Measurements from ENCODE around the gene KCNH2. TPM values are rescaled to one million over a fixed set of nuclear protein-coding genes. Genes with fewer than 3 reads are reported as not detected.

Gene KCNH2
- total RNA-seq, 4 donors from 2014 or later, result 0.15 to 1.1 (median 0.36) TPM

DNA sequence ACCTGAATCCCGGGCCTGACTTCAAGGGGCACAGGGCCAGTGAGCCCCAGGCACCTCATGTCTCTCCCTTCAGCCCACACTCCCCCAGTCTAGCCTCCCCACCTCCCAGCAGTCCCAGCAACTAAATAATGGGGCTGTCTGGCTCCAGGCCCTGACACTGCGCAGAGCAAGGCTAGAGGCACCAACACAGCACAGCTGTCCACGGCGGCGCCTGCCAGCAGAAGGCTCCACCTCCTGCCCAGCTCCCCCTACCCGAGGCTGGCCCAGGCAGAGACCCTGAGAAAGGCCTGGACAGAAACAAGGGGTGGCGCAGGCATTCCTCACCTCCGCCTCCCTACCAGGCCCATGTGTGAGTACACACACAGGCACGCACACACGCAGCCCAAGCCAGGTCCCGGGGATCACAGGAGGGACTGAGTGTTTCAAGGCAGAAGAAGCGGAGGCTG lies 6.1 kb downstream of the KCNH2 start:
- H3K4me3 ChIP-seq (ENCODE audit: low read depth, poor library complexity, severe bottlenecking), result no peak overlapping the region
- DNase-seq (ENCODE audit: low spot score in 2 of 2), result no peak
- TF ChIP-seq POLR2A (IDR thresholded peaks at IDR 0.05), result no peak
- TF ChIP-seq, protein P1, sequence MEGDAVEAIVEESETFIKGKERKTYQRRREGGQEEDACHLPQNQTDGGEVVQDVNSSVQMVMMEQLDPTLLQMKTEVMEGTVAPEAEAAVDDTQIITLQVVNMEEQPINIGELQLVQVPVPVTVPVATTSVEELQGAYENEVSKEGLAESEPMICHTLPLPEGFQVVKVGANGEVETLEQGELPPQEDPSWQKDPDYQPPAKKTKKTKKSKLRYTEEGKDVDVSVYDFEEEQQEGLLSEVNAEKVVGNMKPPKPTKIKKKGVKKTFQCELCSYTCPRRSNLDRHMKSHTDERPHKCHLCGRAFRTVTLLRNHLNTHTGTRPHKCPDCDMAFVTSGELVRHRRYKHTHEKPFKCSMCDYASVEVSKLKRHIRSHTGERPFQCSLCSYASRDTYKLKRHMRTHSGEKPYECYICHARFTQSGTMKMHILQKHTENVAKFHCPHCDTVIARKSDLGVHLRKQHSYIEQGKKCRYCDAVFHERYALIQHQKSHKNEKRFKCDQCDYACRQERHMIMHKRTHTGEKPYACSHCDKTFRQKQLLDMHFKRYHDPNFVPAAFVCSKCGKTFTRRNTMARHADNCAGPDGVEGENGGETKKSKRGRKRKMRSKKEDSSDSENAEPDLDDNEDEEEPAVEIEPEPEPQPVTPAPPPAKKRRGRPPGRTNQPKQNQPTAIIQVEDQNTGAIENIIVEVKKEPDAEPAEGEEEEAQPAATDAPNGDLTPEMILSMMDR (IDR thresholded peaks at IDR 0.05), result no peak
- intact Hi-C loops (cut with DNase I; ENCODE audit: low total_unique reads), result no loop called here
- 81 to 85% methylated on average over 12 of the region's 12 CpGs for WGBS, 2 donors

DNA sequence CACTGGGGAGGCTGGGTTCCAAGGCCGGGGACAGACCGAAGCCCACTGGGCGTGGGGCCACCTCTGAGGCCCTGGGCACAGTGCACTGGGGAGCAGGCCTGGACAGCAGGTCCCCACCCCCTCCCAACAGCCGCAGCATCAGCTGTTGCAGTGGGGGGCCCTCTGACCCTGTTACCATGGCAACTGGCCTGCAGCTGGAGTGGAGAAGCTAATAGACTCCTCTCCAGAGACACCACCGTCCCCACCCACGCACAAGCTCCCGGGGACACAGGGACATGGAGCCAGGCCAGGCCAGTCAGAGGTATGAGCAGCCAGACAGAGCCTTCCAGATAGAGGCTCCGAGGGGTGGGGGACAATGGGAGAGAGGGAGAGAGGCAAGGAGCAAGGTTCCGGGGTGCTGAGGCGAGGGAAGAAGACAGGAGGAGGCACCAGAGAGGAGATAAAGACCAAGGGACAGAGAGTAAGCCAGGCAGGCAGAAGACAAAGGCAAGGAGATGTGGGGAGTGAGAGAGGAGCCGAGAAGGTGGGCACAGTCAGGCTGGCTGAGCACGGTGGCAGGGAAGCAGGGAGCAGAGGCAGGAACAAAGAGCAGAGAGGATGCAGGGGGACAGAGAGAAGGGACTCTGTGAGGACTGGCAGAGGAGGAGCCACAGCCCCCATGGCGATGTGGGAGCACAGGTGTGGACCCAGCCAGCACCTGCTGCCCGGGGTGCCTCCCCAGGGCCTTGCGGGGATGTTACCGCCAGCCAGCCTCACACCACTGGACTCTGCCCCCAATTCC lies 6.7 kb downstream of the KCNH2 start:
- 64% methylated on average over 16 of the region's 16 CpGs for WGBS, 2 donors
- DNase-seq (ENCODE audit: low spot score in 2 of 2), result no peak
- intact Hi-C loops (cut with DNase I; ENCODE audit: low total_unique reads), result no loop called here
- TF ChIP-seq POLR2A (IDR thresholded peaks at IDR 0.05), result no peak
- TF ChIP-seq, protein P1 (IDR thresholded peaks at IDR 0.05), result no peak
- H3K4me3 ChIP-seq (ENCODE audit: low read depth, poor library complexity, severe bottlenecking), result no peak overlapping the region

DNA sequence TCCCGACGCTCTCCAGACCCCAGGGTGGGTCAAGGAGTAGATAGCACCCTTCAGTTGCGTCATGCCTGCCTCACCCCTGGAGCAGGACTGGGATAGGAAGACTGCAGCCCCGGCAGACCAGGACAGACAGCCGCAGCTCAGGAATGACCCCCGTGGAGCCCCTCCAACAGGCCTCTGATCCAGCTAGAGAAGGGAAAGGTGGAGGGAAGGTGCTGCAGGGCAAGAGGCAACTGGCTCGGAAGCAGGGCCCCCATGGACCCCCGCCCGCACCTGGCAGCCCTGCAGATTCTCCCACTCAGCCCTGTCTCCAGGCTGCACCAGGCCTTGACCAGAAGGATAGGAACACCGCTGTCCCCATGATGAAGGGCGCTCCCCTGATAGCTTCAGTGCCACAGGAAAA lies 7.7 kb downstream of the KCNH2 start:
- intact Hi-C loops (cut with DNase I; ENCODE audit: low total_unique reads), result no loop called here
- WGBS, 2 donors, result 77 to 88% methylated on average over 9 to 11 of the region's 11 CpGs
- no peak for DNase-seq (ENCODE audit: low spot score in 2 of 2)

DNA sequence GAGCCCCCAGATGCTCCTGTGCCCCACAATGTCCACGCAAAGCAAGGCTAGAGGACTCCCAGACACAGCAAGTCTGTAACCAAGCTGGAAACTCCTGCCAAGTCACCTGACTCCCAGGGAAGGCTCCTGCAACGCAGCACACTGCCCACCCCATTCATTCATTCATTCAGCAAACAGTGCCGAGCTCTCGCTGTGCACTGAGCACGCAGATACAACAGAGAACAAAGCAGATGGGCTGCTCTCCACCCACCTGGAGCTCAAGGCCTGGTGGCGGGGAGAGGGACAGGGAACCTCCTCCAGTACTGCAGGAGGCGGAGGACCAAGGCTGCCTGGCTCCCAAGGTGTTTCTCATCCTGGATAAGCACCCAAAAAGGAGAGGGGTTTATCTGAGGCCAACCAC lies 8.6 kb downstream of the KCNH2 start:
- WGBS, 2 donors, result 67 to 78% methylated on average over 7 of the region's 7 CpGs
- no peak for TF ChIP-seq POLR2A (IDR thresholded peaks at IDR 0.05)
- TF ChIP-seq, protein P1 (IDR thresholded peaks at IDR 0.05), result no peak
- DNase-seq (ENCODE audit: low spot score in 2 of 2), result no peak
- H3K4me3 ChIP-seq (ENCODE audit: low read depth, poor library complexity, severe bottlenecking), result no peak overlapping the region
- intact Hi-C loops (cut with DNase I; ENCODE audit: low total_unique reads), result no loop called here

More for the DNA sequence above, 7.7 kb downstream of the KCNH2 start:
- no peak overlapping the region for H3K4me3 ChIP-seq (ENCODE audit: low read depth, poor library complexity, severe bottlenecking)
- TF ChIP-seq, protein P1 (IDR thresholded peaks at IDR 0.05), result no peak
- TF ChIP-seq POLR2A (IDR thresholded peaks at IDR 0.05), result no peak

DNA sequence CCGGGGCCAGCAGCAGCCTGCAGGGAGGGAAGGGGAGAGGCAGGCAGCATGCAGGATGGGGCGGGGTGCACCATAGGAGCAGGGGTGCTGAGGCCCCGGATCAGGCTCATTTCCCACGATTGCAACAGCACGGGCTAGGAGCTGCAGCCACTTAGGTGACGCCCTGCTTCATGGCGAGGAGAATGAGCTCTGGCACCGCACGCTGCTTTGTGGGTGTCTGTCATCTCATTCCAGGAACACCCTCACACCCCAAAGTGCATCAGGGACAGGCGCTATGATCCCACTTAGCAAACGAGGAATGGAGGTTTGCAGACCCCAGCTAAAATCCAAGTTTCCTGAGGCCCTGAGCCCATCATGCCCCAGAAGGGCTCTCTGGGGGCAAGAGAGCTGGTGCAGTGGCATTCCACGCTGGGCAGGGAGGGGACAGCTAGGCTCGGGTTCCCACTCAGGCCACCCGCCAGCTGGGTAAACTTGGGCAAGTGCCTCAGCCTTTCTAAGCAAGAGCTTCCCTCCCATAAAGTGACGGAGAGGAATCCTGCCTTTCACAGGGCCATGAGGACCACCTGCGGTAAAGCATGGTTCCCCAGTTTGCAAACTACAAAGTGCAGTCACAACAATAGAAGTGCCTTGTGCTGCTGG lies 9.3 kb downstream of the KCNH2 start:
- WGBS, 2 donors, result 29 to 31% methylated on average over 15 to 16 of the region's 16 CpGs
- H3K4me3 ChIP-seq (ENCODE audit: low read depth, poor library complexity, severe bottlenecking), result no peak overlapping the region
- DNase-seq (ENCODE audit: low spot score in 2 of 2), result no peak
- intact Hi-C loops (cut with DNase I; ENCODE audit: low total_unique reads), result no loop called here
- TF ChIP-seq POLR2A (IDR thresholded peaks at IDR 0.05), result no peak
- TF ChIP-seq, protein P1 (IDR thresholded peaks at IDR 0.05), result no peak

Measured in lower leg skin (tissue), 4 donors.